HG03280 (cell line): Measurements from ENCODE around the gene C11orf91.
"Not testable (repeated sequence)": the region's sequence is repeated elsewhere in the genome, so short reads cannot be mapped to it uniquely, and the experiment has no call there.

Experiments used
- ATAC-seq: cut with Tn5 transposase; IDR thresholded peaks from one replicate; pipeline ENCODE4 v1.9.1; 2021; ENCODE audit warnings: mild to moderate bottlenecking, moderate library complexity; ENCODE audit not compliant: unreplicated experiment

The C11orf91 gene

DNA sequence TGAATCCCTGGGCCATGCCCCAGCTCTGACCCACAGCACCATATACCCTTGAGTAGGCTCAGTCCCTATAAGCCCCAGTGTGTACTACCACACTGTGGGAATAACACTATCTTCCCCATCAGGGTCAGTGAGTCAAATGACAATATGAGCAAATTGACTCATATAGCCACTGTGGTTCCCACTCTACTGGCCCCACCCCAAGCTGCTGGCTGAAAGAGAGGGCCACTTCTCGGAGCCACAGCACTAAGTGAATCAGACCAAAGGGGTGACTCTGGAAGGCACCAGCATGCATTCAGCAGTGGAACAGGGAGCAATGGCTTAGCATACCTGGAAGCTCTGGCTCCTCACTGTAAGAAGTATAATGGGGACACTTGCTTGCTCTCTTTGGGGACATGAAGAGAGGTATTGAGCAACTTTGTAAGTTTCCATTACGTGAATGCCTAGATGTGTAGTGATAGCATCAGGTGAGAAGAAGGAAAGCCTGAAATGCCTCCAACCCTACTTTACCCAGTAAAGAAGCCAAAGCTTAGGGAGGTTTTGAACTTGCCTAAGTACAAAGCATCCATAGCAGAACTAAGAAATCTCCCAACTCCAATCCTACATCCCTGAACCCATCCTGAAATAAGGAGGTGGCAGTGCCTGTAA is 22.1 kb upstream of the C11orf91 start:
- ATAC-seq = peak; percentile 69

DNA sequence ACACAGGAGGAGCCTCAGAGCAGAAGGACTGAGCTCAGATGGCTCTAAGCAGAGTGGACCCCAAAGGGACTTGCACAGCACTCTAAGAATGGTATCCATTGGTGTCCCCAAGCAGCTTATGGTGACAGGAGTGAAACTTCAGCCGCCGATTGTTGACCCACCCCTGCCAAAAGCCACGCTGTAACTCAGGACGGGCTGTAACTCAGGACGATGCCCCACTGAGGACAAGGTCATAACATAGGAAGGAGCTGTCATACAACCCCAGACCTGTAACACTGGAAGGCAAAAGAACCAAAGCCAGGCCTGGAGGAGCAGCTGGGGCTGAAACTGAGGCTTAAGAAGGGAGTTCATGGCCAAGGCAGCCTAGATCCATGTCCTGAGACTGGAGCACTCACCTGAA is 21.4 kb upstream of the C11orf91 start:
- ATAC-seq = no peak

- ATAC-seq = no peak
Measured at GRCh38 chr11:33721426-33721825, 20.8 kb upstream of the C11orf91 start.

DNA sequence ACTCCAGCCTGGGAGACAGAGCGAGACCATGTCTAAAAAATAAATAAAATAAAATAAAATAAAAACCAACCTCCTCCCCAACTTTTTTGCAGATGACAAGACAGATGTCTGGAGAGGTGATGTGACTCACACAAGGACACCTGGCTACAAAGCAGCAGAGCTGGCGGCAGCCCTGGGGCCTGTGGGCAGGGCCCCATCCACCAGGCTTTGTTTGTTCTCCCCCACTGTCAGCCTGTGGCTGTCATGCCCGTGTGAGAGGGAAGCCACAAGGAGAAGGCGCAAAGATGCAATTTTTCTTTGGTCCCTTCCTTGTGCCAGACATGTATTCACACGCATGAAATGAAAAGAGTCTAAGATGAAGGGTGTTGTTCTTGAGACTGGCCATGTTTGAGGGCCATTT is 19.0 kb upstream of the C11orf91 start:
- ATAC-seq = no peak

DNA sequence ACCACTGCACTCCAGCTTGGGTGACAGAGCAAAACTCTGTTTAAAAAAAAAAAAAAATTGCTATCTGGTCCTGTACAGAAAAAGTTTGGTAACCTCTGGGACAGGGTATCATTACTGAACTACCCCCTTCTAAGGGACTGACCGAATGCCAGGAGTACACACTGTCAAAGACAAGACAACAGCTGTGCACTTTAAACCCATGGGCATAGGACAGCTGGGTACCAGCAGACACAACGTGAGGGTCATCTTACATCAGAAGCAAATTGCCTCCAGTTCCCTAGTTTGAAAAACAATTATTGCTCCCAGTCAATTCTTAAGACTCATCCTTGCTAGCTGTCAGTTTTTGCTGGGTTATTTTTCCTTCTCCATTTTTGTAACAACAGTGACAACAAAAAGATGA is 17.8 kb upstream of the C11orf91 start:
- ATAC-seq = no peak

GRCh38 chr11:33716243-33716642 is 15.6 kb upstream of the C11orf91 start:
- no peak for ATAC-seq

DNA sequence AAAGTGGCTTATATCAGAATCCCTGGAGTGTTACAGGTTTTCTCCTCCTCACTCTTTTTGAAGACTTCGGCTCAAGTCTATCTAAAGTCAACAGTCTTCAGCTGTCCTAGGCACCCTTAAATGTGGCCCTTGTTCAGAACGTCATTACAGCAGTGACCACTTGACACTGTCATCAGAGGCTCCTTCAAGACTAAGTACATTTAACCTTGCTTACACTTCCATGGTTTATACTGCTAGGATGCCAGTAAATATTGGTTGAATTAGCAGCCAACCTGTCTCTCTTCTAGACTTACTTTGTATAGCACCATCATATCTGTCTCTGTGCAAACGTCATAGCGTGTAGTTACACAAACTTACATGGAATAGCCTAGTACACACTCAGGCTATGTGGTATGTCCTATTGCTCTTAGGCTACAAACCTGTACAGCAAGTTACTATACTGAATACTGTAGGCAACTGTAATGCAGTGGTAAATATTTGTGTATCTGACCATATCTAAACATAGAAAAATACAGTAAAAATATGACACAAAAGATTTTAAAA is 13.3 kb upstream of the C11orf91 start:
- no peak for ATAC-seq

DNA sequence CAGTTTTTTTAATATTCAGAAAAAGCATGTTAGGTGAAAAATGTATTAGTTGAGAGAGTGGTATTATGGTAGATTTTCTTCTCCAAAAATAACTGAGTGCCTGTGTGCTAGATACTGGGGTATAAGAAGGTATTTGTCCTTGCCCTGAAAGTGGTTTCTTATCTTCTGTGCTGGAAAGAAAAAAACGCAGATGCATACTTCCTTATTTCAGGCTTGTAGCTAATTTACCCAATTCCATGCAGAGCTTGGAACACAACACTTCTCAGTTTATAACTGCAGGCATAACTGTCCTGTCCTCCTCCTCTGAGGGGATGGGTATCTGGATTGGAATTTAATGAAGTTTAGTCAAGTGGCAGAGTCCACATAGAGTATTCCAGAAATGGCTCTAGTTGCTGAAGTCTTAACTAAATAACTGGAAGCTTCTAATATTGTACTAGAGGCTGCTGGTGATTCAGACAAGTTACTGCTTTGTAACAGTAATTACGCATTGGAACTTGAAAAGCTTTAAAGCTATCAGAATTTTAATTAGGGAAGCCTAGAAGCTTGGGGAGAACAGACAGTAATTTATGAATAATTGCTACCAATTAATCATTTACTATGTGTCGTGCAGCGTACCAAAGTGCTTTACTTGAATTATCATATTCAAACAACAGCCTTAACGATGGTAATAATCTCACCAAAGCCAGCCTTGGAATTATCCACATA is 12.7 kb upstream of the C11orf91 start:
- no peak for ATAC-seq

DNA sequence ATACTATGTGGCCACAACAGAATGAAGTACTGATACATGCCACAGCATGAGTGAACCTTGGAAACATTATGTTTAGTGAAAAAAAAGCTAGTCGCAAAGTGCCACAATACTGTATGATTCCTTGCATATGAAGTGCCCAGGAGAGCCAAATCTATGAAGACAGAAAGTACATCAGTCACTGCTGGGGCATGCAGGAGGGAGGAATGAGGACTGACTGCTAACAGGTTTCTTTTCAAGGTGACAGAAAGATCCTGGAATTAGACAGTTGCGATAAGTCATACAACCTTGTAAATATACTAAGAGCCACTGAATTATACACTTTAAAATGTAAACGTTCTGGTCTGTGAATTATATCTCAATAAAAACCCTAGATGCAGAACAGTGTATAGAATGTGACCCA is 11.8 kb upstream of the C11orf91 start:
- ATAC-seq = no peak

DNA sequence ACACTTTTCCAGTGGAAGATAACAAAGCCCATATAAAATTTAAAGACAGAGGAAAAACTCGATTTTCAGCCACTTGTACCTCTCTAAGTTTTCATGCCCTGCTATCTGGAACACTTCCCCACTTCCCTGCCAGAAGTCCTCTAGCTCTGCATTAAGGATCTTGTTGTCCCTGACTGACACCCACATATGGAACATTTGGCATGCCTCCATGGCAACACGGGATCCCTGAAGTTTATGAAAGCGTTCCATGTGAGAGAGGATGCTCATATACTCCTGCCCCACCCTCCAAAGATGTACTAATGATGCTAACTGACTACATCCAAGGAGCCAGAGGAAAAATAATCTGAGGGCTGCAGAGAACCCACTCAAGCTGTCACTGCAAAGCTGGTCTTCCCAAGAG is 8.8 kb upstream of the C11orf91 start:
- ATAC-seq = no peak

DNA sequence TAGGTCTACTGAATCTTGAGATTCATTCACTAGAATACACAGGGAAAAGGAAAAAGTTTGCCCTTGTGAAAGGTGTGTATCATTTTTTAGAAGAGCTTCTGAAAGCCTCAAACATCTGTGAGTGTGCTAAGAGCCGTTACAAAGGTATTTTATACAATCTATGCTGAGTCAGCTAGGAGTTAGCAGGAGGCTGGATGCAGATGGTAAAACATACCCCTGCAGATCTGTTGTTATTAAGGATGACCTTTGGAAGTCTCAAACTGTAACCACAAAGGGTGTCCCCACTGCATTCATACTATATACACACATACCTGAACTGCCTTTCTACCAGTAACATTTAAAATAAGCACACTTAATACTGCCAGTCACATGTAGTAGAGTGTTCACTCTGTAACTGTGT is 8.4 kb upstream of the C11orf91 start:
- ATAC-seq = no peak

DNA sequence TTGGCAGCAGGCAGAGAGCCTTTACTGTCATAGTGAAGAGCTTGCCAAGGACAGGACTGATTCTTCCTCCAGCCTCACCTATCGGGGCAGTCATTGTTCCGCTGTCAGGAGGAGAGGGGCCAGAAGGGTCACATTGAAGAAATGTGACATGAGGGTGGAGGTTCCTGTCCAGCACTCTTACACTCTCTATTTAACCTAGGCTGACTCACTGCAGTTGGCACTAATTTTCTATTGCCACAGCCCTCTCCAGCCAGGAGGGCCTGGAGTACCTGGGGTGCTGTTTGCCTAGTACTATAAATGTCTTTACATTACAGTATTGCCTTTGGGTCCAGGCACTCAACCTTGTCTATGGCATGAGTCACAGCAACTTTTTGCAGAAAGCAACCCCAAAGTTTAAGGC is 7.2 kb upstream of the C11orf91 start:
- ATAC-seq = not testable (repeated sequence)

DNA sequence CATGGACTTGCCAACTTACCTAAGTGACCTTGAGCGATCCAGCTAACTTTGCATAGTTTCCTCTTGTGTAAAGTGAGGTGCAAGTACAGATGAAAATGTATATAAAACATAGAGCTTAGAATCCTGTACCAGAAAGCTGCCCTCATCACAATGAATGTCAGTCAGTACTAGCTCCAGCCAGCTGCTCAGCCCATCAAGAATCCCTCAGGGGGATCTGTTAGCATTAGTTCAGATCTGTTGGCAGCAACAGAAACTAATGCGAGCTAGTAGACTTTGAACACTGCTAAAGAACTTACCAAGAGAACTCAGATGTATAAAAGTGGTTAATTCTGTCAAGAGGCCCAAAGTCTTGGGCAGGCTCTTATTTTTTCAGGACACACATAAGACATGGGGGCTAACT is 6.3 kb upstream of the C11orf91 start:
- no peak for ATAC-seq

DNA sequence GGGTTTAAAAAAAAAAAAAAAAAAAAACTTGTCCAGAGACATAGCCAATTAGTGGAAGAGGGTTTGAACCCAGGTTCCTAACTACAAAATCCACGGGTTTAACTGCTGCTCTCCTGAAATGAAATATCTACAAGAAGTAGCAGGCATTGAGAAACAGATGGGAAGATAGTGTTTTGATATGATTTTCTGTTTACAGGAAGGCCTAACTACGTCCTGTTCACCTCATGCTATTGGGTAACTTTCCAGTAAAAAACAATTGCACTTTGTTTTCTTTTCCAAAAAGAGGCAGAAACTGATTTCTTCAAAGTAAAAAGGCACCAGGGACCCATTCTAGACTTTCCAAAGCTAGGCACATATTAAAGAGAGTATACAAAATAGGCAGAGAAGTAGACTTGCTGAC is 5.9 kb upstream of the C11orf91 start:
- ATAC-seq = no peak

DNA sequence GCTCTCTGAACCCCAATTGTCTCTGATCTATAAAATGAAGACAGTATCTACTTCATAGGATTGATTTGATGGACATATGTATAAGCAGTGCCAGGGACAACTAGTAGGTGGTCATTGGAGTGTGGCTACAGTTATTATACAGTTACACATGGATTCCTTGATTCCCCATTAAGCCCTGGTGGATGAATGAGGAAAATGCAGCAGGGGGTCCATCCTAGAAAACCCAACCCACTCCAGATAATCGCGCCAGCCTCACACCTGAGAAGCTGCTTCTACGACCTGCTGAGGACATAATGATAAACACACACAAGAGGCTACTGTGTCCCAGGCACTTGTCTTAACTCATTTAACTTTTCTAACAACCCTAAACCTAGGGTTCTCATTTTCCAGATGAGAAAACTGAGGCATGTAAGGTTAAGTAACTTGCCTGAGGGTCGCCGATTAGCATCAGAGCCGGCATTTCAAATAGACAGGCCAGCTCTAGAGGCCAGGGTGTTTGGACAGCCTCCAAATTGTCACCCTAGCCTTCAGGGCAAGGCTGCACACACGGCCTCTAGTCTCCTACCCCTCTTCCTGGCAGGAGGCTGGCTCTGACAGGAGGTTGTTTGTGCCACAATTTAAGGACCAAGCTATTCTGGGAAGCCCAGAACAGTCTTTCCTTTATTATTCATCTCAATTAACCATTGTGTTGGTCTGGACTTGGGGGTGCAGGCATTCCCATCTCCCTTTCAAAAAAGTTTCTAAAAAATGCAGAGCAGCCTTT is 3.8 kb upstream of the C11orf91 start:
- ATAC-seq = no peak

DNA sequence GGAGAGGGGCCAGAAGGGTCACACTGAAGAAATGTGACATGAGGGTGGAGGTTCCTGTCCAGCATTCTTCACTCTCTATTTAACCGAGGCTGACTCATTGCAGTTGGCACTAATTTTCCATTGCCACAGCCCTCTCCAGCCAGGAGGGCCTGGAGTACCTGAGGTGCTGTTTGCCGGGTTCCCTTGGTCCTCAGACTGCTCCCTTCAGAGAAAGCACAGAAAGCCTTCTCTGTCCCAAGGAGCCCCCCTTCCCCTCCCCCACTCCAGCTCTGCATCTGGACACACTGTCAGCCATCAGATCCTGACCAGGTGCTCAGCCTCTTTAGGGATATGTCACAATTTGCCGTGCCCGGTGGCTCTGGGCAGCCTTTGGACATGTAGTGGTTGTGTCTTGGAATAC is 3.2 kb upstream of the C11orf91 start:
- ATAC-seq = no peak

DNA sequence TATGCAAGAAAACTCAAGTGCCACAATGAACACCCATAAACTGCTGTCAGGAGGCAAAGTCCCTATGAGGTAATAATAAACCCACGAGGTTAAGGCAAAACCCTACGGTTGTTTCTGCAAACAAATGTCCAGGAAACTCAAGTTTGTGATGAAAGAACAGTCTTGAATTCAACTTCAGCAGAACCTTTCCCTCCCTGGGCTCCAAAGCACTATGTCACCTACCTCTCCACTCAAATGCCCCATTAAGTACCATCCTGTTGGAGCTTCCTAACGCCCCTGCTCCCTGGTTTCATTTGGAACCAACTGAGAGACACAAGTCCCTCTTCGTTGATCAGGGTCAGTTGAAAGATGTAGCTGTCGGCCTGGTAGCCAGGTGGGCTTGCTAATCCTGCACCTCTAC is 2.6 kb upstream of the C11orf91 start:
- ATAC-seq = no peak

GRCh38 chr11:33701302-33702230 is 940 bp upstream of the C11orf91 start:
- ATAC-seq = no peak

DNA sequence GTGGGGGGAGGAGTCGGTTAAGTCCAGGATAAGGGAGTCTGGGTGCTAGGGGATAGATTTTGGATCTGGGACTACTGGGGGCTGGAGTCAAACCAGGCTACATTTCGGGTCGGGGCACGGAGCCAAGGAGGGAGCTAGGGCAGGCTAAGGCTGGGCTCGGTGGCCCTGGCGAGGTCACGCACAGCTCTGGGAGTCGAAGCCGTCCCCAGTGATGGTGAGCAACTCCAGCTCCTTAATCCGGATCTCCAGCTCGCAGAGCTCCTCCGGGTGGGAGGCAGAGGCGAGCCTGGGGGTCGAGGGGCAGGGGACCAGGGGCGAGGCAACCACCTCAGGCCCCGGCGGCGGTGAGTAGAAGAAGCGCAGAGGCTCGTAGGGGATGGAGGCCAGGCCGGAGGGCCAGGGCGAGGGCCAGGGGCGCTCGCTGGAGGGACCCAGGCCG is 544 bp downstream of the C11orf91 start:
- no peak for ATAC-seq

DNA sequence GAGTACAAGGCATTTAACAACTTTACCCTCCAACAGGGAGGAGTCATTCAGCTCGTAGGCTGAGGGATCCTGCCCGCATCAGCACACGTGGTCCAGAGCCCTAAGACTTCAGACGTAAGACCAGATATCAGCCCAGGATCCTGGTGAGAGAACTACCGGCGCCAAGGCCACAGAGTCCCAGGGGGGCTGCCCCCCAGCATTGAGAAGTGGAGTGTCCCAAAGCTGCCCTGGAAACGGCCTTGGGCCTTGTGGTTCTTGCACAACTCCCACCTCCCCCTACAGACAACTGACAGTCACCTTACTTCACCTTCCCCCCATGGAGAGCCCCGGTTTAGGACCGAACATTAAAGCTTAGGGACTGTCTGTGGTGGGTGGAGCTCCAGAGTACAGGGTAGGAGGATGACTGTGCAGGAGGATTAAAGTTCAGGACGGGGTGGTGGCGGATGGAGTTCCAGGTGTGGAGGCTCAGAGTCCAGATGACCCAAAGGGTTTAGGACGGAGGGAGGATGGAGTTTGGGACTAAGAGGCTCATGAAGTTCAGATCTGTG is 1.0 kb downstream of the C11orf91 start:
- ATAC-seq = no peak
